IPS DF 19.7 (cell line): ENCODE data around the gene PADI6.
"Not testable (repeated sequence)": the region's sequence is repeated elsewhere in the genome, so short reads cannot be mapped to it uniquely, and the experiment has no call there.

Experiments used
- DNase-seq: peaks from one replicate; pipeline ENCODE4 v3.0.0-alpha.2; 2013; ENCODE audit warnings: low read depth, low spot score

Gene PADI6

GRCh38 chr1:17371896-17372295 lies at the start of gene PADI6:
PADI6 (plus strand) TSS chr1:17372196; CDS start chr1:17372246, 50 bp downstream.
- DNase-seq: no peak

- no peak for DNase-seq
Measured at GRCh38 chr1:17328855-17329254, 43.1 kb upstream of the PADI6 start.

DNA sequence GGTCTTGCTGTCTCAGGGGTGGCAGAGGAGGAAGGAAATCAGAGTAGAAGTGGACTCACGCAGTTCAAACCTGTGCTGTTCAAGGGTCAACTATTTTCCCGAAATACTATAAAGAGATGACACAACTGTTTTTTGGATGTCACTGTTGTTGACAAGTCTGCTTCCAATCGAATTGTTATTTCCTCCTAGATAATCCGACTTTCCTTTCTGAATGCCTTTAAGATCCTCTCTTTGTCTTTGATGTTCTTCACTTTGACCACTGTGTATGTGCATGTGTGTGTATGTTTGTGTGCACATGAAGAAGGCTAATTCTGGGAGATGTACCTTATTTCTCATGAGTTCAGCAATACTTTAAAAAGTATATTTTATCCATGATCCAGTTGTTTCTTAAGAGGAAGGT lies 42.4 kb upstream of the PADI6 start:
- no peak for DNase-seq

GRCh38 chr1:17330856-17331255 lies 41.1 kb upstream of the PADI6 start:
- no peak for DNase-seq

DNA sequence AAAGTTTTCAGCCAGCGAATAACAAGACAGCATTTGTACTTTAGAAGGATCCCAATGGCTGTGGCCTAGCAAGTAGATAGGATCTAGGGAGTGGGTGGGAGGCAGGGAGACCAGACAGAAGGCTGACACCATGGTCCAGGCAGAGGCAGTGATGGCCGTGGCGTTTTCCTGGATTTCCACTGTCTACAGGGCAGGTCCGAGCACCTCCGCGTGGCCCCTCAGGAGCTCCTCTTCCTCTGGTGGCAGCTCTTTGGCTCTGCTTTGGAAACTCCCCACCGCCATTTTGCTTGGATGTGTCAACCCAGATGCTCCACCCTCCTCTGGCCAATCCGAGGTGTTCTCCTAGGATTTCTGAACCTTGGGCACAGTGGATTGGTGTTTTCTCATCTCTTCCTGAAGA lies 38.9 kb upstream of the PADI6 start:
- no peak for DNase-seq

GRCh38 chr1:17335821-17336710 lies 35.9 kb upstream of the PADI6 start:
- peak; percentile 42 for DNase-seq

GRCh38 chr1:17338706-17339493 lies 33.1 kb upstream of the PADI6 start:
- no peak for DNase-seq

DNA sequence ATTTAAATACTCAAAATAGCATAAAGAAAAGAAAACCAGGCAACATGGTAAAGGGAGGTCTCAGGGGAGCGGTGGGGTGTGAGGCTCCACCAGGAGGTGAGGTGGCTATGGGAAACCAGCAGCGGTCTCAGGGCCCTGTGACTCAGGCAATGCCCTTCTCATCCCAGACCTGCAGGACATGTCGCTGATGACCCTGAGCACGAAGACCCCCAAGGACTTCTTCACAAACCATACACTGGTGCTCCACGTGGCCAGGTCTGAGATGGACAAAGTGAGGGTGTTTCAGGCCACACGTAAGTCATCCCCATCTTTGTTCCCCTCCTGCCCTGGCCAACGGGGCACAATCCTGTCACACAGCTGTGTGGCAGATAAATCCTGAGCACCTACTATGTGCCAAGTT lies 32.5 kb upstream of the PADI6 start:
- no peak for DNase-seq

DNA sequence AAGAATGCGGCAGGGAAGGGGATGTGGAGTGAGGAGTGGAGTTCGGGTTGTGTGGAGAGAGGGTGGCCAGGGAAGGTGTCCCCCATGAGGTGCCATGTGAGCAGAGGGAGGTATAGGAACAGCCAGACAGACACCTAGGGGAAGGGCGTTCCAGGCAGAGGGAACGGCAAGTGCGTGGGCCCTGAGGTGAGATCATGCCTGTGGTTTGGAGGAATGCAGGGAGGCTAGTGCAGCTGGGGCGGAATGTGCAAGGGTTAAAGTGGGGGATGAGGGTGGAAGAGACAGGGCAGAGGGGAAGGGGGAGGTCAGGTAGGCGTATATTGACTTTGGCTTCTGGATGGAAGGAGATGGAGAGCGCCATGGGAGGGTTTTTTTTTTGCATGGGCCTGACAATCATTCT lies 31.6 kb upstream of the PADI6 start:
- DNase-seq: no peak

DNA sequence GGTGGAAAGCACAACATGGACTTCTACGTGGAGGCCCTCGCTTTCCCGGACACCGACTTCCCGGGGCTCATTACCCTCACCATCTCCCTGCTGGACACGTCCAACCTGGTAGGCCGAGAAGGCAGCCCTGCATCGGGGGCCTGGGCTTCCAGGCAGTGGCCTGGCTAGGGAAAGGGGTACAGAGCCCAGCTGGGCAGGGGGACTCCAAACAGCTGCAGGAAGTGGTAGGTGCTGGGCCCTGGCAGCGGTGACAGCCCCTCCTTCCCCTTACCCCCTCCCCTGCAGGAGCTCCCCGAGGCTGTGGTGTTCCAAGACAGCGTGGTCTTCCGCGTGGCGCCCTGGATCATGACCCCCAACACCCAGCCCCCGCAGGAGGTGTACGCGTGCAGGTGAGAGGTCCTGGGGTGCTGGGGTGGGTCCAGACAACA lies 30.0 kb upstream of the PADI6 start:
- no peak for DNase-seq

GRCh38 chr1:17345506-17345905 lies 26.5 kb upstream of the PADI6 start:
- DNase-seq: not testable (repeated sequence)

DNA sequence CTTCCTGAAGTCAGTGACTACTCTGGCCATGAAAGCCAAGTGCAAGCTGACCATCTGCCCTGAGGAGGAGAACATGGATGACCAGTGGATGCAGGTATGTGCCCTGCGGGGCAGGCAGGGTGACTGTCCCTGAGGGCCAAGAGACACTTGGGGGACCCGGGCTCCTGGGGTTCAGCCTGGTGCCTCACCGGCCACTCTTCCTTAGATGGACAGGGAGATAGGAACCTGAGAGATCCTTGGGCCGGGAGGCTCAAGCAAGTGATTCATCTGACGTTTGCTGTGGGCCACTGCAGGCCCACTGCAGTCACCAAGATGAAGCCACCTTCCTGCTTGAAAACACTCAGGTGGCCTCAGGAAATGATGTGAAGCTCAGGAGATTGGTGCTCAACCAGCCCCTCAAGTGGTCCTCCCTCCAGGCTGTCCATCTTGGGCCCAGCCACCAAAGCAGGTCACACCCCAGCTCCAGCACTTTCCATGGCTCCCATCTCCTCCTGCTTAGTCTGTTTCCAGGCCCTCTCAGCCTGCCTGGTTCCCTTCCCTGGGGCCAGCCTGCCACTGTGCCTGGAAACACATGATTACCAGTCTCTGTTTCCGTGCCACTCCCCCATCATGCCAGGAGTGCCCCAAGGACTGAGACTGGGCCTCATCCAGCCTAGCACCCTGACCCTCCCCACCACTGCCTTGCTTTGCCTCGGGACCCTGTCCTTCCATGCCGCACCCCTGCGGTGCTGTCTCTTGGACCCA lies 25.8 kb upstream of the PADI6 start:
- no peak for DNase-seq

- DNase-seq: no peak
Measured at GRCh38 chr1:17347769-17348592, 24.0 kb upstream of the PADI6 start.

GRCh38 chr1:17348593-17349234 lies 23.3 kb upstream of the PADI6 start:
- no peak for DNase-seq

GRCh38 chr1:17350083-17350482 lies 21.9 kb upstream of the PADI6 start:
- DNase-seq: no peak

DNA sequence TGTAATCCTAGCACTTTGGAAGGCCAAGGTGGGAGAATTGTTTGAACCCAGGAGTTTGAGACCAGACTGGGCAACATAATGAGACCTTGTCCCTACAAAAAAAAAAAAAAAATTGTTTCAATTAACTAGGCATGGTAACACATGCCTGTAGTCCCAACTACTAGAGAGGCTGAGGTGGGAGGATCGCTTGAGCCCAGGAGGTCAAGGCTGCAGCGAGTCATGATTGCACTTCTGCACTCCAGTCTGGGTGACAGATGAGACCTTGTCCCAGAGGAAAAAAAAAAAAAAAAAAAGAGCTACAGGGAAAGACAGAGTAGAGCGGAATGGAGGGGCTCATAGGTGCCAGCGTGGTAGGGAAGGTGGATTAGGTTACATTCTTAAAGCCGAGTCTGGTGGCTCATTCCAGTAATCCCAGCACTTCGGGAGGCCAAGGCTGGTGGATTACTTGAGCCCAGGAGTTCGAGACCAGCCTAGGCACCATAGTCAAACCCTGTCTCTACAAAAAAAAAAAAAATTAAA lies 21.0 kb upstream of the PADI6 start:
- no peak for DNase-seq

DNA sequence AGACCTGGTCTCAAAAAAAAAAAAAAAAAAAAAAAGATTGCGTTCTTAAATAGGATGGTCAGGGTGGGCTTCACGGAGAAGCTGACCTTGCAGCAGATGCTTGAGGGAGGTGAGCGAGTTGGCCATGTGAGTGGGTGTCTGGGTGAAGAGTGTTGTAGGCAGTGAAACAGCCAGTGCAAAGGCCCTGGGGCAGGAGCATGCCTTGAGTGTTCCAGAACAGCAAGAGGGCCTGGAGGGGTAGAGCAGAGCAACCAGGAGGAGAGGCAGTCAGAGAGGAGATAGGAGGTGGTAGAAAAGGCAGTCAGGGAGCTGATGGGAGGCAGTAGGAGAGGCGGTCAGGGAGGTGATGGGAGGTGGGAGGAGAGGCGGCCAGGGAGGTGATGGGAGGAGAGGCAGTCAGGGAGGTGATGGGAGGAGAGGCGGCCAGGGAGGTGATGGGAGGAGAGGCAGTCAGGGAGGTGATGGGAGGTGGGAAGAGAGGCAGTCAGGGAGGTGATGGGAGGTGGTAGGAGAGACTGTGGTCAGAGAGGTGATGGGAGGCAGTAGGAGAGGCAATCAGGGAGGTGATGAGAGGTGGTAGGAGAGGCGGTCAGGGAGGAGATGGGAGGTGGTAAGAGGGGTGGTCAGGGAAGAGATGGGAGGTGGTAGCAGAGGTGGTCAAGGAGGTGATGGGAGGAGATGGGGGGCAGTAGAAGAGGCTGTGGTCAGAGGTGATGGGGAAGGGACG lies 20.2 kb upstream of the PADI6 start:
- no peak for DNase-seq

- no peak for DNase-seq
Measured at GRCh38 chr1:17352419-17352909, 19.5 kb upstream of the PADI6 start.

- no peak for DNase-seq
Measured at GRCh38 chr1:17355898-17356297, 16.1 kb upstream of the PADI6 start.
